ENCODE measurements around the gene GLT6D1.

The GLT6D1 gene

DNA sequence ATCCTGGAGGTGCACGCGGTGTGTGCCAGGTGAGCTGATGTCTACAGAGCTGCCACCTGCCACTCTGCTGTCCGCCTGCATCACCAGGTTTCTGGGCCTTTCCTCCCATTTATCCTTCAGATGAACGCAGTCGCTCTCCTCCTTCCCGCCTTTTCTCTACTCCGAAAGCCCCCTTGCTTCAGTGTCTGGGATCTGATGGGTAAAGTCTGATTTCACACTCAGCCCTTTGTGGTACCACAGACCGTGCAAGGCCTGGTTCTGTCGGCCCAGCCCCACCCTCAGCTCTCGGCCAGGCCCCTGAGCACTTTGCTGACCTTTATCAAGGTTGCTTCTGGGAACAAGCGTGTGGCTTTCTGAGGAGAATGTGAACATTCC lies 32.5 kb downstream of the GLT6D1 start:
- Histone ChIP-seq H3K27me3 (ENCODE audit: control insufficient read depth, low read length) (no peaks in the 10 kb centered on the region), H3K4me3 (ENCODE audit: low read length) (no peak overlapping the region), H3K4me2 (ENCODE audit: low read length) (no peak overlapping the region), H4K20me1 (ENCODE audit: control insufficient read depth, insufficient read depth, low read depth, low read length) (no peaks in the 10 kb centered on the region), H3K27ac (ENCODE audit: low read depth, low read length) (no peak overlapping the region), H3K79me2 (ENCODE audit: control insufficient read depth, low read length) (no peaks in the 10 kb centered on the region), H3K9me2 (replicated peaks; ENCODE audit: control insufficient read depth, low read length) (no peaks in the 10 kb centered on the region), H3K9me3 (ENCODE audit: control insufficient read depth, insufficient read depth, low read length) (no peaks in the 10 kb centered on the region), H3F3A (ENCODE audit: control insufficient read depth, insufficient read depth) (no peaks in the 10 kb centered on the region), H3K4me1 (ENCODE audit: control insufficient read depth, low read length) (no peaks in the 10 kb centered on the region), H3K36me3 (ENCODE audit: control insufficient read depth, low read length) (no peaks in the 10 kb centered on the region)
- TF ChIP-seq EZH2phosphoT487 (IDR thresholded peaks at IDR 0.05; ENCODE audit: borderline replicate concordance, low read length) (no peak), CTCF (IDR thresholded peaks at IDR 0.05; ENCODE audit: low read depth, low read length, poor library complexity, severe bottlenecking) (no peak)

- TF ChIP-seq EZH2phosphoT487 (IDR thresholded peaks at IDR 0.05; ENCODE audit: borderline replicate concordance, low read length) (no peak), CTCF (IDR thresholded peaks at IDR 0.05; ENCODE audit: low read depth, low read length, poor library complexity, severe bottlenecking) (no peak)
- Histone ChIP-seq H3K9me2 (replicated peaks; ENCODE audit: control insufficient read depth, low read length) (no peaks in the 10 kb centered on the region), H3K27me3 (ENCODE audit: control insufficient read depth, low read length) (no peaks in the 10 kb centered on the region), H3K4me2 (ENCODE audit: low read length) (no peak overlapping the region), H3K4me1 (ENCODE audit: control insufficient read depth, low read length) (no peaks in the 10 kb centered on the region), H3K27ac (ENCODE audit: low read depth, low read length) (no peak overlapping the region), H3F3A (ENCODE audit: control insufficient read depth, insufficient read depth) (no peaks in the 10 kb centered on the region), H3K9me3 (ENCODE audit: control insufficient read depth, insufficient read depth, low read length) (no peaks in the 10 kb centered on the region), H3K4me3 (ENCODE audit: low read length) (no peak overlapping the region), H3K79me2 (ENCODE audit: control insufficient read depth, low read length) (no peaks in the 10 kb centered on the region), H4K20me1 (ENCODE audit: control insufficient read depth, insufficient read depth, low read depth, low read length) (no peaks in the 10 kb centered on the region), H3K36me3 (ENCODE audit: control insufficient read depth, low read length) (no peaks in the 10 kb centered on the region)
Observed at GRCh38 chr9:135605238-135605781, 34.0 kb downstream of the GLT6D1 start.

GRCh38 chr9:135604437-135605237 lies 34.7 kb downstream of the GLT6D1 start:
- Histone ChIP-seq H3K27ac (ENCODE audit: low read depth, low read length) (no peak overlapping the region), H3K9me2 (replicated peaks; ENCODE audit: control insufficient read depth, low read length) (no peaks in the 10 kb centered on the region), H3K36me3 (ENCODE audit: control insufficient read depth, low read length) (no peaks in the 10 kb centered on the region), H3K27me3 (ENCODE audit: control insufficient read depth, low read length) (no peaks in the 10 kb centered on the region), H3K9me3 (ENCODE audit: control insufficient read depth, insufficient read depth, low read length) (no peaks in the 10 kb centered on the region), H3K4me1 (ENCODE audit: control insufficient read depth, low read length) (no peaks in the 10 kb centered on the region), H3F3A (ENCODE audit: control insufficient read depth, insufficient read depth) (no peaks in the 10 kb centered on the region), H4K20me1 (ENCODE audit: control insufficient read depth, insufficient read depth, low read depth, low read length) (no peaks in the 10 kb centered on the region), H3K79me2 (ENCODE audit: control insufficient read depth, low read length) (no peaks in the 10 kb centered on the region), H3K4me2 (ENCODE audit: low read length) (no peak overlapping the region), H3K4me3 (ENCODE audit: low read length) (no peak overlapping the region)
- TF ChIP-seq EZH2phosphoT487 (IDR thresholded peaks at IDR 0.05; ENCODE audit: borderline replicate concordance, low read length) (no peak), CTCF (IDR thresholded peaks at IDR 0.05; ENCODE audit: low read depth, low read length, poor library complexity, severe bottlenecking) (no peak)

Data from DOHH2 (cell line).